Upper lobe of left lung (tissue), 4 donors: ENCODE data around the gene FBLN1.

Source experiments
- POLR2A ChIP-seq, 4 donors: fragments of 450-650 bp; IDR thresholded peaks; one replicate each; pipeline ENCODE4 v1.5.1; 2016 to 2017; ENCODE audit warnings: antibody characterized with exemption in 4 of 4, mild to moderate bottlenecking in 2 of 4
- POLR2AphosphoS5 ChIP-seq, 2 donors: sonication (generic); formaldehyde crosslinking; IDR thresholded peaks; one replicate each; pipeline ENCODE4 v1.5.1; 2017; ENCODE audit warnings: antibody characterized with exemption in 2 of 2
- TF ChIP-seq, protein P1 (sequence below), 6 experiments: fragments of 450-650 bp in 4 of 6; fragments of 200-600 bp in 2 of 6; sonication (generic) in 2 of 6; IDR thresholded peaks; one replicate each; pipeline ENCODE4 v1.5.1; 2016 to 2019; ENCODE audit warnings: antibody characterized with exemption in 6 of 6

DNA sequence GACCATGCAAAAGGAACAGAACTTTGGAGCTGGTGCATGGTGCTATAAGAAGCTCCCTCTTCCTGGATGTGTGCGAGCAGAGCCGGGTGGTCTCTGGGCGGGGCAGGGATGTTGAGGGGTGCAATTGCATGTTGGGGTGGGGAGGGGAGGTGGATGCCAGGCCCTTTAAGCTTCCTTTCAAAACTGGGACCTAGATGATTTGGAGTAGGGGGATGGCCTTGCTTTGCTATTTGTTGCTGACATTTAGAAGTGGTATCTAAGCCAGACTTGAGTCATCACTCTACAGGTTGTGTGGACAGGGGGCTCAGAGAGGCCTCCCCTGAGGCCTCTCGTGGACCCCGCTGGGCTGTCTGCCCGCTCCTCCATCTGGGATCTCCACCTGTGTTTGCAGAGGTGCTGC is 24.8 kb downstream of the FBLN1 start:
- TF ChIP-seq, protein P1, sequence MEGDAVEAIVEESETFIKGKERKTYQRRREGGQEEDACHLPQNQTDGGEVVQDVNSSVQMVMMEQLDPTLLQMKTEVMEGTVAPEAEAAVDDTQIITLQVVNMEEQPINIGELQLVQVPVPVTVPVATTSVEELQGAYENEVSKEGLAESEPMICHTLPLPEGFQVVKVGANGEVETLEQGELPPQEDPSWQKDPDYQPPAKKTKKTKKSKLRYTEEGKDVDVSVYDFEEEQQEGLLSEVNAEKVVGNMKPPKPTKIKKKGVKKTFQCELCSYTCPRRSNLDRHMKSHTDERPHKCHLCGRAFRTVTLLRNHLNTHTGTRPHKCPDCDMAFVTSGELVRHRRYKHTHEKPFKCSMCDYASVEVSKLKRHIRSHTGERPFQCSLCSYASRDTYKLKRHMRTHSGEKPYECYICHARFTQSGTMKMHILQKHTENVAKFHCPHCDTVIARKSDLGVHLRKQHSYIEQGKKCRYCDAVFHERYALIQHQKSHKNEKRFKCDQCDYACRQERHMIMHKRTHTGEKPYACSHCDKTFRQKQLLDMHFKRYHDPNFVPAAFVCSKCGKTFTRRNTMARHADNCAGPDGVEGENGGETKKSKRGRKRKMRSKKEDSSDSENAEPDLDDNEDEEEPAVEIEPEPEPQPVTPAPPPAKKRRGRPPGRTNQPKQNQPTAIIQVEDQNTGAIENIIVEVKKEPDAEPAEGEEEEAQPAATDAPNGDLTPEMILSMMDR (IDR thresholded peaks at IDR 0.05) = no peak
- TF ChIP-seq POLR2A (IDR thresholded peaks at IDR 0.05) (no peak), POLR2AphosphoS5 (IDR thresholded peaks at IDR 0.05) (no peak)
